Nephron progenitor cell (in vitro differentiated cells): Measurements from ENCODE around the gene S100A8.

Source experiments
- DNase-seq: peaks from one replicate; pipeline ENCODE4 v3.0.0; 2021
- H3K27ac Mint-ChIP-seq: 2 replicates; pipeline ENCODE4 v1.8.0; 2021; ENCODE audit warnings: mild to moderate bottlenecking, moderate library complexity, mixed read lengths
- H3K27me3 Mint-ChIP-seq: 2 replicates; pipeline ENCODE4 v1.8.0; 2021; ENCODE audit warnings: mild to moderate bottlenecking, low read depth, mixed read lengths; ENCODE audit not compliant: poor library complexity
- H3K36me3 Mint-ChIP-seq: 2 replicates; pipeline ENCODE4 v1.8.0; 2021; ENCODE audit warnings: low read depth, mixed read lengths
- H3K4me1 Mint-ChIP-seq: 2 replicates; pipeline ENCODE4 v1.8.0; 2021; ENCODE audit warnings: mixed read lengths
- H3K4me3 Mint-ChIP-seq: 2 replicates; pipeline ENCODE4 v1.8.0; 2021; ENCODE audit warnings: mild to moderate bottlenecking, moderate library complexity, mixed read lengths
- H3K9me3 Mint-ChIP-seq: 2 replicates; pipeline ENCODE4 v1.8.0; 2021; ENCODE audit warnings: mild to moderate bottlenecking, moderate library complexity, mixed read lengths
- CTCF ChIP-seq: fragments of 200-600 bp; sonication (generic); IDR thresholded peaks from 2 replicates; pipeline ENCODE4 v1.5.0; 2021; ENCODE audit warnings: antibody characterized with exemption

Gene S100A8

GRCh38 chr1:153342178-153342577 lies 48.7 kb downstream of the S100A8 start:
- no peak overlapping the region for H3K4me3 Mint-ChIP-seq
- TF ChIP-seq CTCF = no peak
- H3K36me3 Mint-ChIP-seq = no peaks in the 10 kb centered on the region
- no peak for DNase-seq
- no peak overlapping the region for H3K27ac Mint-ChIP-seq
- H3K4me1 Mint-ChIP-seq = no peaks in the 10 kb centered on the region
- no peaks in the 10 kb centered on the region for H3K9me3 Mint-ChIP-seq
- H3K27me3 Mint-ChIP-seq = peaks cover 26% of the 10 kb centered on the region

GRCh38 chr1:153341431-153341934 lies 49.4 kb downstream of the S100A8 start:
- no peaks in the 10 kb centered on the region for H3K36me3 Mint-ChIP-seq
- no peak for DNase-seq
- peaks cover 26% of the 10 kb centered on the region for H3K27me3 Mint-ChIP-seq
- no peak for TF ChIP-seq CTCF
- H3K27ac Mint-ChIP-seq = no peak overlapping the region
- no peaks in the 10 kb centered on the region for H3K9me3 Mint-ChIP-seq
- no peaks in the 10 kb centered on the region for H3K4me1 Mint-ChIP-seq
- H3K4me3 Mint-ChIP-seq = no peak overlapping the region

GRCh38 chr1:153340356-153340755 lies 50.5 kb downstream of the S100A8 start:
- Mint-ChIP-seq H3K27ac (no peak overlapping the region), H3K36me3 (no peaks in the 10 kb centered on the region), H3K27me3 (peaks cover 27% of the 10 kb centered on the region), H3K9me3 (no peaks in the 10 kb centered on the region), H3K4me1 (no peaks in the 10 kb centered on the region), H3K4me3 (no peak overlapping the region)
- no peak for TF ChIP-seq CTCF
- no peak for DNase-seq
